HL-60/S4 treated with retinoic acid at 250 ng/mL for 4 days and 3 days (cell line): ENCODE measurements around the gene SV2C.

Experiments
- in situ Hi-C: fragments of 300-500 bp; cut with MboI; formaldehyde crosslinking; loops from 2 replicates; pipeline ENCODE4 v1.7.0; 2022; ENCODE audit warnings: low sequenced_read_pairs

The SV2C gene

DNA sequence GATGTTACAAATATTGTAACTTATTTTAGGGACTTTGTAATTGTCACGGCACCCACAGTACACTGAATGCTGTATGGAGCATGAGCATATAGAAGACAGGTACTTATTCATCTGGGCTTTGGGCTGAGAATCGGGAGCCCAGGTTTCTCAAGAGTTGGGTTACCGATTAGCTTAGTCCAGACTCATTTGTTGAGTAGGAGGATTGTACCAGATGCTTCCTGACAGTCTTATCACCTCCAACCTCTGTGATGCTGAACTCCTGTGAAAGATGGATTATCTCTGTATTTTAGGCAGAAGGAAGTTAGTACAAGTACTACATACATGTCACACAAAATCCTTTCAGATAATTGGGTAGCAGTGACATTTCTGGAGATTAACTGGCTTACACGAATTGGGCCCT is 79.2 kb downstream of the SV2C start:
- in situ Hi-C loops: no loop called here

DNA sequence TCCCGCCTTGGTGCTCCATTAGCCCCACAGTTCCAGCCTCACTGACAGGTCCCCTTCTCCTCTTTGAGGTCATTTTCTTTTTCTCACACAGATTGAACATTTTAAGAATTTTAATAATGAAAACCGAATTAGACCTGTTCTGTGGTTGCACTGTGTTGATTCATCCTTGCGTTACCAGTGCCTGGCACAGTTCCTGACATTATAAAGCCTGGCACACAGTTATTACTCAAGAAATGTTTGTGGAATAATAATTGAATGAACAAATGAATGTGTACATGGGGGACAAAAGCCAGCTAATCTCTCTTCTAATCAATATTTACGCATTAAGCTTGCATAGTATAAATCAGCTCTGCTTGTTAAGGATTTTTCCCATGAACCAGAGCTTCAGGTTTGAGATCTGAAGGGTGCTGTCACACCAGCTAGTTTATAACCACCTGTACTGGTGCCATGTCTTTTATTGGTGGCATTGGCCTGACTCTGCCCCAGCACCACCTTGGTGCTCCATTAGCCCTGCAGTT is 80.0 kb downstream of the SV2C start:
- in situ Hi-C loops: no loop called here

DNA sequence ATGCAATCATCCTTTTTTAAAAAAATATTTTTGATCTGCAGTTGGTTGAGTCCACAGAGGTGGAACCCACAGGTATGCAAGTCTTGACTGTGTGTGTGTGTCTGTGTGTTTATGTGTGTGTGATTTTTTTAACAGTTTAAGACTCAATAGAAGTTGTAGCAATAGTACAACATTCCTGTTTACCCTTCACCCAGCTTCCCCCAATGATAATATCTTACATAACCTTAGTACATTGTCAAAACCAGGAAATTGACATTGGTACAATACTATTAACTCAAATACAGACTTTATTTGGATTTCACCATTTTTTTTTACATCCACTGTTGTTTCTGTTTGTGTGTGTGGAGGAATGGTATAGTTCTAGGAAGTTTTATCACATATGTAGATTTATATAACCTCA is 81.8 kb downstream of the SV2C start:
- in situ Hi-C loops: no loop called here

DNA sequence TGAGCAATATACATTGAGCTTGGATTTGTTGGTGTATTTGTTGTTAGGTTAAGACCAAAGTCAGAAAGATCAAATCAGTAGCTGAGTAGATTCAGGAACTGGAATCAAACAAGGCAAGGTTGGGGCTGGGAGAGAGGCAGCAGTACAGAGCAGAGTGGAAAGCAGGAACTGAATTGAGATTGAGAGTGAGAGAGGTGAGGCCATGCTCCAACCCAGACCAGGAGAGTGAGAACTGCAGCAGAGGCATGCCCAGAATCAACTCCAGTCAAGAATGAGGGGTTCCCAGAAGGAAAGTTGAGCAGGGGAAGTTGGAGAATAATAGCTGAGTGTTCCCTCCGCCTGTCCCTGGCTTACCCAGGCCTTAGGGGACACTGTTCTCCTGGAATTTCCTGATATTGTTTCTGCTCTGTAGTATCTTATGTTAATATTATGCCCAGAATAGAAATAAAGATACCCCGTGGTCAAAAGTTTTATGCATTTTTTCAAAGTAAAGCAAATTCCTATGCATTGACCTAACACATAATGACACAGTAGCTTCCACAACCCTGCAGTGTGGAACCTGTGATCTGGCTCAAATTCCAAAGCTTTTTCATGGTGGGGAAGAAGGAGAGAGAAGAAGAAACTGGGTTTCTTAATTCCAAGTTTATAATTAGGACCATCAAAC is 82.7 kb downstream of the SV2C start:
- in situ Hi-C loops: no loop called here

DNA sequence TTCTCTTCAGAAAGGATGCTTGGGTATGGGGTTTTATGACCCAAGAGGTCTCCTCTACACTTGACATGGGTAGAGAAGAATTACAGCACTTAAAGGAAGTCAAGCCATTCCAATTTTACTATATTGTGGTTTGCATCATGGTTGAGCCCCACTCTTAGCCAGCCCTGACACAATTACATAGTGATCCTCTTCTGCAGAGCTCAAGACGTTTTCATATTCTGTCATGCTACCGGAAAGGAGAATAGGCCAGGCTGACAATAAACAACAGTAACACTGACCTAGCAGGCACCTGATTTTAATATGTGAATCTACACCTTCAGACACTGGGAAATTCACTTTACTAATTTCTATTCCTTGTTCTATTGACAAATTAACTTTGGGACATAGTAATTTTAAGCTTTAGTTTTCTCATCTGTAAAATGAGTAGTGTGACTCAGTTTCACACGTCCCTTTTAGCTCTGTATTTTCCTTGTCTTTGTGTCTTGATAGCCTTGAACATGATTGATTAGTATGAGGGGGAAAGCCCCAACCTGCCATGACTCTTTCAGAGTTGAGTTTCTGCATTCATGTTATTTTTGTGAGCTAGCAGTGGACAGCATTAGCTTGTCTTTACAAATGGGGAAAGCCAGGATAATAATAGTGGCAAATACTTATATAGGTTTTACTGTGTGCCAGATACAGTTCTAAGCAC is 83.8 kb downstream of the SV2C start:
- in situ Hi-C loops: no loop called here

DNA sequence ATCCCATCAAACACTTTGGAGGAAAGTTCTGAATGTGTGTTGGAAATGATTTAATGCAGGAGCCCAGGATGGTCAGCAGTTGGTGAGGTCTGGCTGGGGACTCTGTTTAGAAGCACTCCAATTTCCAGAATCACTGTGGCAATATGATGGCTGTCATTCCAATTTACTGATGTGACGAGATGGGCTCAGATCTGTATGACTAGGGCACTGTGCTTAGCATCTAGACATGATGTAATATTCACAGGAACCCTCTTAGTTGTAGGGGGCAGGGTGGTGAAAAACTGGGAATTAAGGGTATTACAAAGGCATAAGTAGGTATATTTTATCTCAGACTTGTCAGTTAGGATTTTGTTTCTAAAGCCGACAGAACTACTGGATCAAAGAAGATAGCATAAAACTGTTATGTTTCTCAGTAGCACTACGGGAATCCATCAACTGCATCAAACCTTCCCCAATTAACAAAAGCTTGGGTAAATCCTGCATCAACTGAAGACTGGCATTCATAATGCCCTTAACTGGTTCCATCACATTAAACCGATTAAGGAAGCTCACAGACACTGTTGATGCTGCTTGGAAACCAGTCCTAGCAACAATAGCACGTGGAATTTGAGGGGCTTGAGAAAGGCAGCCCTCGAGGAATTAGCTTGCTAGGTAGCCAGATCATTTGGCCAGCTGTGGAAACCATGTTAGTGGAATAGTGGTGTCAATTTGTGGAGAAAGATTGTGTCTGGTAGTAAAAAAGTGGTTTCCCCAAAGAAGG is 86.1 kb downstream of the SV2C start:
- in situ Hi-C loops: no loop called here

DNA sequence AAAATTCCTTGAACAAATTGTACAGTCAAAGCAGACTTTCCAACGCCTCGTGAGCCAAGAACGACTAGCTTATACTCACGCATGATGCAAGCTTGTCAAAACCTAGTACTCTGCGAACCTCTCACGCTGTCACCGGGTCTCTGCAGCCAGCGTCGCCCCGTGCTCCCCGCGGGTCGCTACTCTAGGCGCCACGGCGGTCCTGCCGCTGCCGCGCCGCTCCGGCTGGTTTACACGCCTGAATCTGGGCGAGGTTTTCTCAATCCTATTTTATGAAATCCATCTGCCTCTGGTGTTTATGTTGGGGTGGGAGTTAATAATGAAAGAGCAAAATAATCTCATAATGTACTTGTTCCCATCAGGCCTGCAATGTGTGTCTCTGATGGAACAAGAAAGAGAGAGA is 90.9 kb downstream of the SV2C start:
- in situ Hi-C loops: no loop called here

DNA sequence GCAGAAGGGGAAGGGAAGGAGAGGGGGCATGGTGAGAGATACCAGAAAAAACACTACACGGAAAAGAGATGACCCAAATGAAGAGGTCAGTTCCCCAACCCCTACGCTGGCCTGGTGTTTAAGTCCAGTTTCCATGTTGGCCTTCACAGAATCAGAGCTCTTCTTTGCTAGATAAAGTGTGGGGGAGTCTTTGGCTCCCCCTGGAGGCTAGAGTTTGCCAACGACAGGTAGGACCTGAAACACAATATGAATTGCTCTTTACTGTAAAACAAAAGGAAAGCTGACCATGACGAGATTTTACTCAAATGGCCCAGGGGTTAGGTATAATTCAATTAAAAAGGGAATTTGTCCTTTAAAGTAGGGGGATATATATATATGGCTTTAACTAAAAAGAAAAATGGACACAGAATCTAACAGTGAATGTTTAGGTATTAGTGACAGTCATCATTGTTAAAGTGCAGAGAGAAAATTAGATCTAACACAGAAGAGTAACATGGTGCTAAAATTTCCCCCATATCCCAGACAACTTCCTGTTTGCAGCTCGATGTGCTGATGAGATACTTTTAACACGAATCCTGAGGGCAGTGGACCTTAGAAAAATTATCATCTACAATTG is 92.0 kb downstream of the SV2C start:
- in situ Hi-C loops: no loop called here

DNA sequence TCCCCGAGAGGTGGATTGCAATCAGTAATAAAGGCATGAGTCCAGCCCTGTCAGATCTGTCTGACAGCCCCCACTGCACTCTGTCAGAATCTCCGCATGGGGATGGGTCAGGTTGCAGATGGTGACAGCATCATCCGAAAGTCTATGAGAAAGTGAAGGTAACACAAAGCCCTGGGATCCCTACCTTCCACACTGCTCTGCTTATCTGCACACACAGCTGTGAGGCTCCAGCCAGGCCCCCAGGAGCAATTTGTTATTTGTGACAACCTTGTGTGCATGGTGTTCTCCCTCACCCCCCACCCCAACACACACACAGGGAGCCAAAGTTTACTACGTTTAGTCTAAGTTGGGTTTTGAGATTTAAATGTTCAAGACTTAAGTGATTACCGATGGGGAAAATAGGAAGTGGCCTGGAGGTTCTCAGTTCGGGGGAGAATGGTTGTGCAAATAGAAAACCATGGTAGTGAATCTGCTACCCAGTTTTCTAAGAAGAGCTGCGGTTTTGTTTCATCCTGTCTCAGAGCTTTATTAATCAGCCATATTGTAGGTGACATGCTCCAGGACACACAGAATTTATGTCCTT is 92.7 kb downstream of the SV2C start:
- in situ Hi-C loops: no loop called here

DNA sequence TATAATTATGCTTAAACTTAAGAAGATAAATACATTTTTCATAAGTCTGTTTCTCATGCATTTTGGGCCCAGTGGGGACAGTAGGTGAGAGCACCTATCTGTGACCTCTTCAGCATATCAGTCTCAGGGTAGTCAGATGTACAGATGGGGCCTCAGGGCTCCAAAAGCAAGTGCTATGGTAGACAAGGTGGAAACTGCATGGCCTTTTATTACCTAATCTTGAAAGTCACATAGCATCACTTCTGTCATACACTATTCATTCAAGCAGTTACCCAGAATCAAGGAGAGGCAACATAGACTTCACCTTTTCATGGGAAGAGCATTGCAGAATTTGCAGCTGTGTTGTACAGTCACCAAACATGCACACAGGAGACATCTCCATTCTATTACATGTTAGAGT is 94.8 kb downstream of the SV2C start:
- in situ Hi-C loops: no loop called here

DNA sequence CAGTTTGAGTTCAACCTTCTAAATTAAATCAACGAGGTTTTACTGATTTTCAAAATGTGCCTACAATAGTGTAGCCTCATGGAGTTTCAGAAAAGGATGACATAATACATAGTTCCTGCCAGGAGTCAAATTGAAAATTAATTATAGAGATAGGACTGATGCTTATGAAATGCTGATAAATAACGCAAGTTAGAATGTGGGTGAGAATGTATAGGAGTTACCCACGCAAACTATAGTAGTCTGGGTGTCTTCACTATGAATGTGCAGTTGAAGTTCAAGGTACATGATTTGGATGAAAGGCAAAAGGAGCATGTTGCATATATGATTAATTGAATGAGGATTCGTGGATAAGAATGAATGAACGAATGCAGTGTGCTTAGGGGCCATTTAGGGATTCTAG is 95.7 kb downstream of the SV2C start:
- in situ Hi-C loops: no loop called here

DNA sequence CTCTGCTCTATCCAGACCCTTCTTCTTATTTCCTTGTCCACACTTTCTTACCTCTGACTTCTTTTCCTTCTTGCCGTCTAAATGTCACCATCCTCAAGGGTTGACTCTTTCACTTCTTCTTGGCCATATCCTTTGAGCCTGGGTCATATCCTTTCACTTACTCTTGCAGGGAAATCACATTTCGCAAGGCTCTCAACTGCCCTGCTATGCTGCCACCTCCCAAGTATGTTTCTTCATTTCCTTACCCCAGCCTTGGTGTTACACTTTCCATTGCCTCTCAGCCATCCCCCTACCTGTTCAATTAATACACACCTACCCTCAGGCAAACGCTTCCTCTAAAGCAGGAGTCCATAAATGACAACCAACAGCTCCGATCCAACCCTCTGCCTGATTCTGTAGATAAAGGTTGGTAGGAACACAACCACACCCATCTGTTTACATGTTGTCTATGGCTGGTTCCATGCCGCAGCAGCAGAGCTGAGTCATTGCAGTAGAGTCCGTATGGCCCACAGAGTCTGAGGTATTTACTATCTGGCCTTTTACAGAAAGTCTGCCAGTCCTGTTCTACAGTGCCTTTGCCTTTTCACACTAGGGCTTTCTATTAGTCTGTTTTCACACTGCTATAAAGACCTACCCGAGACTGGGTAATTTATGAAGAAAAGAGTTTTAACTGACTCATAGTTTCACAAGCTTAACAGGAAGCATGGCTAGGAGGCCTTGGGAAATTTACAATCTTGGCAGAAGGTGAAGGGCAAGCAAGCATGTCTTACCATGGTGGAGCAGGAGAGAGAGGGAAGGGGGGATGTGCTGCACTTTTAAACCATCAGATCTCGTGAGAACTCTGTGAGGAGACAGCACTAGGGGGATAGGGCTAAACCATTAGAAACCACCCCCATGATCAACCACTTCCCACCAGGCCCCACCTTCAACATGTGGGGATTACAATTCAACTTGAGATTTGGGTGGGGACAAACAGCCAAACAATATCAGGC is 97.9 kb downstream of the SV2C start:
- in situ Hi-C loops: no loop called here

DNA sequence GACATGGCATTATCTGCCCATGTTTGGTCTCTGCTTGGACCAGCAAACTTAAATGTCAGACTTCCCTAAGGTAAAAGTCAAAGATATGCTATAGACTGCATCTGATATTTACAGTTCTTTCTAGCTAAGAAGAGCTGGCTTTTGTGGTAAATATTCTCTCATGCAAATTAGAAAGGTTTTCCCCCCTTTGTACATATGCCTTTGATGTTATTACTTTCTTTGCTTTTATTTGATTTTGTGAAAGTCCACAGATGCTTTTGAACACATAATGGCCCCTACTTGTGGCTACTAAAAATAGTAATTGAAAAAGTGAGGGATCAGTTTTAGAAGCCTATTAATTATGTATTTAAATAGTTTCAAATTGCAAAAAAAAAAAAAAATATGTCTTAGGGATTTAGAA is 104.2 kb downstream of the SV2C start:
- in situ Hi-C loops: no loop called here

DNA sequence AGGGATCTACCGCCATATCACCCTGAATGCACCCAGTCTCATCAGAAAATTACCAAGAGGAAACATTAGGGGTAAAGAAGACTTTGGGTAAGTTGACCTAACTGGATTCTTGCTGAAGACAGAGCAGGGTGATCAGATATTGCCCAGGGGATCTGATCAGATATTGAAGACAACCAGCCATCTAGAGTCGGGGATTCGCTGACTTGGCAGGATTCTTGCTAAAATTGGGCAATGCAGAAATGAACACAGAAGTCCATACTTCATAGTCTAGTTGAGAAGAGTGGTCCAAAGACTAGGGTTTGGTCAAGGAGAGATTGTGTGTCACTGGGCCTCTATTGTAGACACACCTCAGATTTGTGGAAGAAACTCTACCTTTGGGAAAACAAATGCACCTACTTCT is 107.2 kb downstream of the SV2C start:
- in situ Hi-C loops: no loop called here

DNA sequence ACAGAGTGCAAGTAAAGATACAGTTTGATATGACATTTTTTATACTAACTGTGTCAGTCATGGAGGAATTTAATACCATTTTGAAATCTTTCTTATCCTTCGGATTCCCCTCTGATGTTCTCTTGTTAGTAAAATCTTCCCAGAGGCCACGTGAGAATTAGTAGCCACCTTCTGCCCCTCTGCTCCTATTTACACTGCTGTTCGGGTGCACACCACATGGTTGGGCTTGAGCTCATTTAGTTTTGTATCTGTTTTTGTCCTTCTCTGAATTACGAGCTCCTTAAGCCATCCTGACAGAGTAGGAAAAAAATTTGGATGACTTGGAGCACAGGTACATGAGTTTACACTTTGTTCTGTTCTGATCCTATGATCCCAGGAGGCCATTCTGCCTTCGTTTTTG is 109.7 kb downstream of the SV2C start:
- in situ Hi-C loops: no loop called here

DNA sequence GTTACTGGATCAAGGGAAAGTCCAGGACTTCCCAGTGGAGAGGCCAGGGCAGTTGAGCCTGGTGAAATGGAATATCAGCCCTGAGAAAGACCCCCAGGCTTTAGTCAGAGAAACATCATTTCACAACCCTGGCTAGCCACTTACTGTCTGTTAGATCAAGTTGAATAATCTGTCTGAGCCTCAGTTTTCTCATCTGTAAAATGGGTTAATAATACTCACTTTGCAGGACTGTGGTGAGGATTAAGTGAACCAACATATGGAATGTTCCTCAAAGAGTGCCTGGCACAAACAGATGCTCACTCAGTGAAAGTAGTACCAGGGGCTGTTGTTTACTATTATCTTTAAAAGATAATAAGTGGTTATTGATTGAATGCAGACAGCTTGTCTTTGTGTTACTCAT is 110.5 kb downstream of the SV2C start:
- in situ Hi-C loops: no loop called here

DNA sequence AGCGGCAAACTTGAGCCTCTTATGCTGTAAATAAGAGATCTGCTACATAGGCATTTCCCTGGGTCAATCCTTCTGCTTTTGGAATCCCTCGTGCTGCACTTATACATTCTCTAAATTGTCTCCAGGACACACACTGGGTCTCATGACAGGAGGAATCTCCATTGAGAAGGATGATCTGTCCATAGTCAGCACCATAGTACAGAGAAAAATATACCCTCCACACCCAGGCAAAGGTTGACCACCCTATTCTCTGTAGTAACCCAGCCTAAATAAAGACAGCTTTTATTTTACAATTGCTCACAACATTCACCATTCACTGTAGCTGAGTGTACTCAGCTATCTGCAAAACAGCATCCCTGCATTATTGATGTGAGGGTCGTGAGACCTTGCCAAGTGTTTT is 111.2 kb downstream of the SV2C start:
- in situ Hi-C loops: no loop called here

DNA sequence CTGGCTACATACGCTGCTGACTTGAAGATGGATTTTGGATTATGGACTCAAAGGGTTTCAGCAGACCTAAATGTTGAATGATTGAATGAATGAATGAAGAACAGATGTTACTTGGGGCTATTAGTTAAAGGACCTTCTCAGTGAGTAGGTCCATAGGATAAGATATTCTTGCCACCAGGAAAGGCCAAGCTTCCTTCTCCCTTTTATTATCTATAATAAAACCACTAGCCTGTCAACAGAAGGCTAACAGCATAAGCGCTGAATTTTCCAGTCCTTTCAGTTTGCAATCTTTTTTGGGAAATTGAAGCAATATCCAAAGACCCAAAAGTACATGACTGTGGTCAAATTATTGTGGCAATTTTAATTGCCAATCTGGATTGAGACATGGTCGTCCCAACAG is 113.3 kb downstream of the SV2C start:
- in situ Hi-C loops: no loop called here

DNA sequence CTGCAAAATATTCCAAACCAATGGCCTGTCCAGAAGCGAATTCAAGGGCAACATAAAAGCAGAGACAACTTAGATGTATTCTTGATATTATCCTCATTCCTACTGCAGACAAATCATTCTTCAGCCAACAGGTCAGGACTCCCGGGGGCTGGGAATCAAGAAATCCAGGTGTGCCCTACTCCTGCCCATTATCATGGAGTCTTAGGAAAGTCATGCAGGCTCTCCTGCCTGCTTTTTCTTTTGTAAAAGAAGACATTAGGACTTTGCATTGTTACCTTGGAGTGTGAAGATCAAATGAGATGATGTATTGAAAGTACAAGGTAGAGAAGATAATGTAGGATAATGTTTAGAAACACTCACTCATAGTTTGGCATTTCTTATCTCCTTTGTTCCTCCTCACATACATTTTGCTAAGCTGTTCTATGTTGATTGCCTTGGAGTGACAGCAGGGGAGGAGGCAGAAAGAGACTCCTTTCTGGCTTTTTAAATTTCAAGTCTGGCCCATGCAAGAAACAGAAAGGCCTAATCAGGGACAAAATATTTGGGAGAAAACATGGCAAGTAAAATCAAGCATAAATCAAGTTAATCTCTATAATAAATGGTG is 113.8 kb downstream of the SV2C start:
- in situ Hi-C loops: no loop called here

DNA sequence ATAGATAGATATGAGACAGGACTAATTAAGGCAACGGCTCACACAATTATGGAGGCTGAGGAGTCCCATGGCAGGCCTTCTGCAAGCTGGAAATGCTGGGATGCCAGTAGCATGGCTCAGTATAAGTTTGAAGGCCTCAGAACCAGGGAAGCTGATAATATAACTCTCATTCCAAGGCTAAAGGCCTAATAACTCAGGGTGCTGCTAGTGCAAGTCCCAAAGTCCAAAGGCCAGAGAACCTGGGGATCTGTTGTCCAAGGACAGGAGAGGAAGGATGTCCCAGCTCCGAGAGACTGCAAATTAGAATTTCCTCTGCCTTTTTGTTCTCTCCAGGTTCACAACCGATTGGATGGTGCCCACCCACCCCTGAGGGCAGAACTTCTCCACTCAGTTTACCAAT is 114.5 kb downstream of the SV2C start:
- in situ Hi-C loops: no loop called here
